AG04449 (cell line): ENCODE data around the gene RAB29.

Experiments
- CTCF ChIA-PET: fragments of 350-600 bp; formaldehyde crosslinking; extraction: SDS; loops from one replicate; lab custom pipeline; 2021; ENCODE audit warnings: antibody characterized with exemption; lab: Yijun Ruan, JAX
- POLR2A ChIA-PET: fragments of 400-600, 350-600 bp; formaldehyde crosslinking; extraction: SDS; loops from one replicate; lab custom pipeline; 2020; ENCODE audit warnings: antibody characterized with exemption, inconsistent platforms; lab: Yijun Ruan, JAX
- DNase-seq: peaks from one replicate; pipeline ENCODE4 v3.0.0-alpha.2; 2010; ENCODE audit warnings: low read depth, low spot score
- H3K4me3 ChIP-seq: 2 replicates; pipeline ENCODE4 v1.5.1; 2011; ENCODE audit warnings: low read depth, mild to moderate bottlenecking, control low read depth, low read length
- TF ChIP-seq, protein P1 (sequence below): IDR thresholded peaks from one replicate; pipeline ENCODE4 v1.5.1; 2011; ENCODE audit warnings: mild to moderate bottlenecking, moderate library complexity, low read length, control low read depth, inconsistent platforms; ENCODE audit not compliant: insufficient read depth; ENCODE audit errors: missing control alignments

RAB29 gene

DNA sequence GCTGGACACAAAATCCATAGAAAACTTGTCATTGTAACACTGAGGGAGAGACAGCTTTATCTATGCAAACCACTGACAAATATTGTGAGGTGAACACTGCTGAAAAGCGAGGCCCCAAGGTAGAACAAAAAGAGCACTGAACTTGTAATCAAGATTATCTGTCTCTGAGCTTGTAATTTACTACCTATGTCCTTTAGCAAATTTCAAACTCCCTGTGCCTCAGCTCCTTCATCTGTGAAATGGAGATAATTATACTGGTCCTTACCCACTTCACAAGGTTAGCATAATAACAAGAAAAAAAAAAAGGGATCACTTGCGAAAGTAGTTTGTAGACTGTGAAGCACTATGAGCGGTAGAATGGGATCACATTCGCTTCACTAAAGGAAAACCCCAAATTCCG, 20.4 kb downstream of the RAB29 start:
- TF ChIP-seq, protein P1, sequence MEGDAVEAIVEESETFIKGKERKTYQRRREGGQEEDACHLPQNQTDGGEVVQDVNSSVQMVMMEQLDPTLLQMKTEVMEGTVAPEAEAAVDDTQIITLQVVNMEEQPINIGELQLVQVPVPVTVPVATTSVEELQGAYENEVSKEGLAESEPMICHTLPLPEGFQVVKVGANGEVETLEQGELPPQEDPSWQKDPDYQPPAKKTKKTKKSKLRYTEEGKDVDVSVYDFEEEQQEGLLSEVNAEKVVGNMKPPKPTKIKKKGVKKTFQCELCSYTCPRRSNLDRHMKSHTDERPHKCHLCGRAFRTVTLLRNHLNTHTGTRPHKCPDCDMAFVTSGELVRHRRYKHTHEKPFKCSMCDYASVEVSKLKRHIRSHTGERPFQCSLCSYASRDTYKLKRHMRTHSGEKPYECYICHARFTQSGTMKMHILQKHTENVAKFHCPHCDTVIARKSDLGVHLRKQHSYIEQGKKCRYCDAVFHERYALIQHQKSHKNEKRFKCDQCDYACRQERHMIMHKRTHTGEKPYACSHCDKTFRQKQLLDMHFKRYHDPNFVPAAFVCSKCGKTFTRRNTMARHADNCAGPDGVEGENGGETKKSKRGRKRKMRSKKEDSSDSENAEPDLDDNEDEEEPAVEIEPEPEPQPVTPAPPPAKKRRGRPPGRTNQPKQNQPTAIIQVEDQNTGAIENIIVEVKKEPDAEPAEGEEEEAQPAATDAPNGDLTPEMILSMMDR, result no peak
- DNase-seq, result no peak
- POLR2A ChIA-PET, result no interaction called here
- CTCF ChIA-PET, result interaction anchor here (0.7 to 1.7 kb wide), 6 partner anchors 15 to 223 kb away, joined by 3 to 6 read pairs (median 4); no protein-coding TSS in a partner anchor
- H3K4me3 ChIP-seq, result no peak overlapping the region

DNA sequence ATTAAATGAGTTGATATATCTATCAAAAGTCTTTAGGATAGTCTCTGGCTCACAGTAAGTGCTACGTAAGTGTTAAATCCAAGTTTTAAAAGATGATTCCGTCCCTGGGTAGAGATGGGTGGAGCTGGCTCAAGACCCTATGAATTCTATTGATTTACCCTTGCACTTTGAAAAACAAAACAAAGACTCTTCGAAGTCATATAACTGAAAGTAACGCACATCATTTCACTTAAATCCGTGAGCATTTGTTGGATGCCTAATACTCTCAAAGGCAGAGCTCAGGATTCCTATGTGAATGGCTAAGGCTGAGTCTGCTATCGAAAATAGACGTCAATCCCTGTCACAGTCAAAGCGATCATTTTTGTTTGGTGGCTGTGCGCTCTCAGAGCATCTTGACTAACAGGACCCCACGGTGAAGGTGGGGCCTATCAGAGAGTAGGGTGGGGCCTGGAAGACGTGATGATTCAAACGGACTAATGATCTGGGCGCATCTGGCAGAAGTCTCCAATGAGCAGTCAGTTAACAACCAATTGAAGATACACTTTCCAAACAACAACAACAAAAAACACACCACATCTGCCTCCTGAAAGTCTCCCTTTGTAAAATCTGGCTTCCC, 24.1 kb downstream of the RAB29 start:
- TF ChIP-seq, protein P1, result no peak
- POLR2A ChIA-PET, result no interaction called here
- H3K4me3 ChIP-seq, result no peak overlapping the region
- CTCF ChIA-PET, result interaction anchor here (0.8 to 1.0 kb wide), 4 partner anchors 10 to 226 kb away, joined by 3 to 5 read pairs (median 4); no protein-coding TSS in a partner anchor
- DNase-seq, result no peak

DNA sequence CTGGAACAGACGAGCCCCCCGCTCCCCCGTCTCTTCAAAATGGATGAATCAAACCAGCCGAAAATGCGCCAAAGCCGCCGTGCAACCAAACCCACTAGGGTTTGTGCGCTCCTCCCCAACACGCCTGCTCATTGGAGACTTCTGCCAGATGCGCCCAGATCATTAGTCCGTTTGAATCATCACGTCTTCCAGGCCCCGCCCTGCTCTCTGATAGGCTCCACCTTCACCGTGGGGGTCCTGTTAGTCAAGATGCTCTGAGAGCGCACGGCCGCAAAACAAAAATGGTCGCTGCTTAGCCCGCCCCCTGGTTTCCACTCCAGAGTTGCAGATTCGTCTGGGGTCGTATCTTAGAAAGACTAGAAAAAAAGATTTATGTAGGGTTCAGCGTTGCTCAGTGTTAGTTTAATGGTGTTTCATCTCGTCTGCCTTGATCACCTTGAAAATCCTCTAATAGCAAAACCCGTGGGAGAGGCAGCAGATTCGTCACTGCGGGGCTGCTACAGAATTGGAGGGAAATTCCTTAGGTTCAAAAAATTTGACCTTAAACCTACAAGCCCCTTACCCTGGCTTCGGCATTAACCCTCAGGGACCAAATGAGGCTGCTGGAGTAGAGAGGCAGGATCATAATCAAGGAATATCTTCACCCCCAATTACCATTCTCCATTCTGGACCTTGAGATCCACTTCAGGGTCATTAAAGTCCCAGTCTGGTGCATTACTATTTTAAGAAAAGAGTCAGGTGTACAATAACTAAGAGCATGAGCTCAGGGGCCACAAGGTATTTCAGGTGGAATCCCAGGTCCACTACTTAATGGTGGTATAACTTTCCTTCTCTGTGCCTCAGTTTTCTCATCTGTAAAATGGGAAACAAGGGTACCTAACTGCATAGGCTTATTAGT, 24.9 kb downstream of the RAB29 start, which contains the start of gene NUCKS1:
Gene NUCKS1, minus strand, starts transcription at position 45 of the 898 bp plus-strand sequence. CDS start 209 bp downstream, outside the sequence.
- POLR2A ChIA-PET, result no interaction called here

DNA sequence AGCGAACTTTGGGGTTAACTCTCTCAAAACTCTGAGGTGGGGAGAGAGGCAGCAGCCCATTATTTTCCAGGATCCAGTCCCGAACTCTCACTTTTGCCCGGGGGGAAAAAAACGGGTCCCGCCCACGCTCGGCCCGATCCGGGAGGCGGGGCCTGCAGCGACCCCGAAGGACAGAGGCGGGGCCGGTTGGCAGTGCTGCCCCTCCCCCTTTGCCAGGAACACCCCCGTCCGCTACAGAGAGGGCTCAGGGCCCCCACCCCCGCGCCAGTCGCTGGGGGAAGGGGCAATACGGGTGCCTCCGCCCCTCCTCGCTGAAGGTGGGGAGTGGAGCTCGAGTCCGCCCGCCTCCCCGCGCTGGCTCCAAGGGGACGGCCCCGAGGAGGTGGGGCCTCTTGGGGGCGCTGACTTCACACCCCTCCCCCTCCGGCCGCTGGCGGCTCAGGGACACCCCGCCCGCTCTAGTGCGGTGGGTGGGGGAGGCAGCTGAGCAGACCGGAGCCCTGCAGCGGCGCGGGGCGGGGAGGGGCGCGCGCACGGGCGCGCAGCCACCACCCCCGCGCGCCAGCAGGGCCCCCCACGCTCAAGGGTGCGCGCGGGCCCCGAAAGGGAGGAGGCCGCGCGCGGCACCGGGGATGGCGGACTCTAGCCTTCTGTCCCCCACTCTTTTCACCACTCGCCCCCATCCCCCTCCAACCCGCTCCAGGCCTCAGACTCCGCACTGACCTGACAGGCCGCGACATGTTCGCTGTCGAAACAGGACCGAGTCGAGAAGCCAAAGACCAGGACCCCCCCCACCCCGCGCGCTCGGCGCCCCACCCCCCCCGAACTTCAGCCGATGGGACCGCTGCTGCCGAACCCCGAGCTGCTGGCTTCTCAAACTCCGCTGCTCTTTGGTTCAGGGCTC, 25.8 kb downstream of the RAB29 start:
- CTCF ChIA-PET, result interaction anchor here (1.0 to 1.5 kb wide), 4 partner anchors 25 to 228 kb away, joined by 3 to 5 read pairs (median 4); partner anchors contain the start of gene RAB29
- H3K4me3 ChIP-seq, result peak overlapping the region; percentile 83
- TF ChIP-seq, protein P1, result no peak
- POLR2A ChIA-PET, result interaction anchor here (0.7 to 1.6 kb wide), 4 partner anchors 10 to 252 kb away, joined by 3 to 6 read pairs (median 4); partner anchors contain the start of gene ELK4
- DNase-seq, result peak; percentile 67

More for the DNA sequence above, 24.9 kb downstream of the RAB29 start, which contains the start of gene NUCKS1:
- TF ChIP-seq, protein P1, result peak; percentile 0
- peak; percentile 98 for DNase-seq
- H3K4me3 ChIP-seq, result peak within 1 kb of the TSS; percentile 83
- CTCF ChIA-PET, result interaction anchor here (0.8 to 1.2 kb wide), 6 partner anchors 10 to 227 kb away, joined by 3 to 5 read pairs (median 4); partner anchors contain the start of gene RAB29

DNA sequence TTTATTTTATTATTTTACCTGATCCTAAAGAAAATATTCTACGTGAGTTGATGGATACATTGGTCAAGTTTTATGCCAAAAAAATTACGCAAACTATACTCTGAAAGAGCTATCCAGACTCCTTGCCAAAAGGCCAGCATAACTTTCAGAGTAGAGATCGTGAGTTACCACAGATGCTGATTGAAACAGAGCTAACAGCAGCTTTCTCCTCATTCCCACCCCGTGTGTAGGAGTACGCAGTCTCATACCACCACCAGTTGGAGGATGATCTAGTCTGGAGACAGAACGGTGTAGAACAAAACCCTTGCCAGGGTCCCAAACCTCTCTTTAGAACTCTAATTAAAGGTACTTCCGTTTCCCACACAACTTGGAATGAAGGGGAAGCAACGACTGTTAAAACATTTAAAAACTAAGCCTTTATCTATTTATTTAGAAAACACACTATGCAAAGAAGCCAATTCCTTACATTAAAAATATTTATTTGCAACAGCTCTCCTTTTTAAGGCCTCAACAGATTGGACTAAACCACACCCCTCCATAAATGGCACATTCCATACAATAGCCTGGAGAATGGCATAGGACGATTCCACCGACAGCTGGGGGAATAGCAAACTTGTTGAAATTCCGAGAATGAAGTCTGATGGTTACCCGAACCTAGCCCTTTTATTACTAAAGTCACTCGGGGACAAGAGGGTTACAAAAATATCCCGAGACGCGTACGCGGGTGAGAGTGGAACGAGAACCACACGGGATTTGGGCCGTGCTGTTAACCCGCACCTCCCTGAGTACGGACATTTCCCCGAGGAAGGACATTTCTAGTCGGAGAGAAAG, 26.7 kb downstream of the RAB29 start:
- POLR2A ChIA-PET, result interaction anchor here (0.8 to 1.6 kb wide), 3 partner anchors 11 to 116 kb away, joined by 3 to 6 read pairs (median 5); partner anchors contain the start of gene ELK4
- H3K4me3 ChIP-seq, result peak overlapping the region; percentile 83
- no peak for DNase-seq
- CTCF ChIA-PET, result interaction anchor here (1.2 to 1.5 kb wide), 3 partner anchors 26 to 157 kb away, joined by 4 to 5 read pairs (median 4); partner anchors contain the start of gene RAB29
- TF ChIP-seq, protein P1, result no peak
